HG03520 (cell line): ENCODE data around the gene SCAPER.
"Not testable (repeated sequence)": the region's sequence is repeated elsewhere in the genome, so short reads cannot be mapped to it uniquely, and the experiment has no call there.

Source experiments
- ATAC-seq: cut with Tn5 transposase; IDR thresholded peaks from one replicate; pipeline ENCODE4 v1.9.1; 2021; ENCODE audit warnings: mild to moderate bottlenecking, moderate library complexity; ENCODE audit not compliant: unreplicated experiment

SCAPER gene

GRCh38 chr15:76503804-76504203, 401.3 kb downstream of the SCAPER start:
- ATAC-seq = no peak

GRCh38 chr15:76503121-76503520, 402.0 kb downstream of the SCAPER start:
- ATAC-seq = no peak

GRCh38 chr15:76502678-76503077, 402.5 kb downstream of the SCAPER start:
- ATAC-seq = no peak

DNA sequence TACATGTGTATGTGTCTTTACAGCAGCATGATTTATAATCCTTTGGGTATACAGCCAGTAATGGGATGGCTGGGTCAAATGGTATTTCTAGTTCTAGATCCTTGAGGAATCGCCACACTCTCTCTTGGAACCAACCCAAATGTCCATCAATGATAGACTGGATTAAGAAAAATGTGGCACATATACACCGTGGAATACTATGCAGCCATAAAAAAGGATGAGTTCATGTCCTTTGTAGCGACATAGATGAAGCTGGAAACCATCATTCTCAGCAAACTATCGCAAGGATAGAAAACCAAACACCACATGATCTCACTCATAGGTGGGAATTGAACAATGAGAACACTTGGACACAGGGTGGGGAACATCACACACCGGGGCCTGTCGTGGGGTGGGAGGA, 403.0 kb downstream of the SCAPER start:
- ATAC-seq = not testable (repeated sequence)

- no peak for ATAC-seq
These were observed 403.4 kb downstream of the SCAPER start for GRCh38 chr15:76501726-76502125.

DNA sequence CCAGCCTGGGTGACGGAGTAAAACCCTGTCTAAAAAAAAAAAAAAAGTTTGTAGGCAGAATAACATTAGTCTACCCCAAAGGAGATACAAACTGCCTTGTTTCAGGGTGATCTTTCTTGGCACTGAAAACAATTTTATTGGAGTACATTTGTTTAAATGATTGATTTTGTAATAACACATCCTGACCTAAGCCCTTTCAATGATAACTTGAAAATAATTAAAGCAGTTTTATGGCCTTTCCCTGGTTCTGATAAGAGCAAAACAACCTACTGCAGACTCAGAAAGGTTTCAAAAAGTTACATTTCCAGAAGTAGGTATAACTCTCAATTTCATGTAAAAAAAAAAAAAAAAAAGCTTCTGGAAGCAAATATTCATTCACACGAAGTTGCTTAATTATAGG, 404.1 kb downstream of the SCAPER start:
- ATAC-seq = no peak

DNA sequence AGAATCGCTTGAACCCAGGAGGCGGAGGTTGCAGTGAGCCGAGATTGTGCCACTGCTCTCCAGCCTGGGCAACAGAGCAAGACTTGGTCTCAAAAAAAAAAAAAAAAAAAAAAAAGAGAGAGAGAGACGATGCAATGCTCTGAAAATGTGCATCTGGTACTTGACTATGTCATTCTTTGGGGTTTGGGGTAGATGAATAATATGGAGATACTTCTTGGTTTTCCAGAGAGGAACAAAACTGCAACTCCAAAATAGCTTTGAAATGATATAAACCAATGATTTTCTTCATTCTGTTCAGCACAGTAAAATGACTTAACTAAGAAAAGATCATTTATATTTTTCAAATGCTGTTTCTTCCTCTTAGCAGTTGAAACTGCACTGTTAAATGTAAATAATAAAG, 409.7 kb downstream of the SCAPER start:
- no peak for ATAC-seq

GRCh38 chr15:76492538-76492937, 412.6 kb downstream of the SCAPER start:
- no peak for ATAC-seq

- ATAC-seq = no peak
These were observed 421.4 kb downstream of the SCAPER start for GRCh38 chr15:76483752-76484151.

- no peak for ATAC-seq
These were observed 422.1 kb downstream of the SCAPER start for GRCh38 chr15:76483018-76483417.

- no peak for ATAC-seq
These were observed 424.9 kb downstream of the SCAPER start for GRCh38 chr15:76480267-76480666.

GRCh38 chr15:76470691-76471090, 434.4 kb downstream of the SCAPER start:
- no peak for ATAC-seq

GRCh38 chr15:76468722-76469121, 436.4 kb downstream of the SCAPER start:
- no peak for ATAC-seq

- no peak for ATAC-seq
These were observed 438.0 kb downstream of the SCAPER start for GRCh38 chr15:76467136-76467535.

- no peak for ATAC-seq
These were observed 439.4 kb downstream of the SCAPER start for GRCh38 chr15:76465728-76466127.

GRCh38 chr15:76464247-76464646, 440.9 kb downstream of the SCAPER start:
- no peak for ATAC-seq

DNA sequence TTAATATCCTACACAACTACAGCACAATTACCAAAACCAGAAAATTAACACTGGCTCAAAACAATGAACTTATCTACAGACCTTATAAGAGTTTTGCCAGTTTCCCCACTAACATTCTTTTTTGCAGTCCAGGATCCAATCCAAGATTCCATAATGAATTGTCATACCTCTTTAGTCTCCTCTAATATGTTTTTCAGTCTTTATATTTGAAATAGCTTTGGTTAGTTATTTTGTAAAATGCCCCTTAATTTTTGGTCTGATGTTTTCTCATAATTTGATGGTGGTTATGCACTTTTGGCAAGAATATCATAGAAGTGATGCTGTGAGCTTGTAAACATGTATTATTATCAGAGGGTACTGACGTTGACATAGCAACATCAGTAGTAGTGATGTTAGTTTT, 444.3 kb downstream of the SCAPER start:
- no peak for ATAC-seq

DNA sequence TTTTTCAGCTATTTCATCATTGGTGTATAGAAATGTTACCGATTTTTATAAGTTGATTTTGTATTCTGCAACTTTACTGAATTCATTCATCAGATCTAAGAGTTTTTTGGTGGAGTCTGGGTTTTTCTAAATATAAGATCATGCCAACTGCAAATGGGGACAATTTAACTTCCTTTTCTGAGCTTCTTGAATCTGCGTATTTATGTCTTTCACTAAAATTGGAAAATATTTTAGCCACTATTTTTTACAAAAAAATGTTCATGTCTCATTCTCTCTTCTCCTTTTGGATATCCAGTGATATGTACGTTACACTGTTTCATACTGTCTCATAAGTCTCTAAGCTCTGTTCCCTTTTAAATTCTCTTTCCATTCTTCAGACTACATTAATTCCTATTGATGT, 444.8 kb downstream of the SCAPER start:
- ATAC-seq = no peak

GRCh38 chr15:76451540-76451939, 453.6 kb downstream of the SCAPER start:
- ATAC-seq = no peak

GRCh38 chr15:76449455-76449854, 455.7 kb downstream of the SCAPER start:
- no peak for ATAC-seq

DNA sequence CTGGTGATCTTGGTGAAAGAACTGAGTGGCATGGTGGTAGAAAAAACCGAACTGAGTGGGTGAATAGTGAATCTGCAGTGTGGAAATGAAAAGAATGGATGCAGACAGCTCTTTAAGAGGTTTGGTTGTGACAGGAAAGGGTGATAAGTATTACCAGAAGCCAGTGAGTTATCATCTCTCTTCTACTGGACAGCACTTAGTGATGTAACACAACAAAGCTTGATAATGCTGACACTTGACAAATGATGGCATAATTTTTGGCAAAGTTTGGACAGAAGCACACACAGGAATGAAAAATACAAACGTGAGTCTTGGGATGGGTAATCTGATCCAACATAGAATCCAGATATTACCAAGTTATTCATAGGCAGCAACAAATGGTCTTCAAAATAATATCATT, 456.4 kb downstream of the SCAPER start:
- no peak for ATAC-seq

GRCh38 chr15:76447728-76448441, 457.3 kb downstream of the SCAPER start:
- ATAC-seq = no peak

GRCh38 chr15:76440441-76440840, 464.7 kb downstream of the SCAPER start:
- no peak for ATAC-seq
